ENCODE data around the gene LRRC37A3. TPM values are rescaled to one million over a fixed set of nuclear protein-coding genes. Genes with fewer than 3 reads are reported as not detected.
"Not testable (repeated sequence)": the region's sequence is repeated elsewhere in the genome, so short reads cannot be mapped to it uniquely, and the experiment has no call there.

The LRRC37A3 gene
- total RNA-seq, 1 donor from 2014 or later, result 26.1 TPM

GRCh38 chr17:64838513-64838912 lies 80.8 kb downstream of the LRRC37A3 start:
- H3K9ac ChIP-seq (ENCODE audit: low read depth in 1 of 3, low read length in 3 of 3); H3K36me3 ChIP-seq (ENCODE audit: control insufficient read depth in 3 of 3, insufficient read depth in 3 of 3, low read length in 3 of 3); H3K27me3 ChIP-seq (ENCODE audit: control insufficient read depth in 3 of 3, insufficient read depth in 3 of 3, low read length in 3 of 3); H3K4me3 ChIP-seq (ENCODE audit: low read length in 3 of 3); H3K4me1 ChIP-seq (ENCODE audit: control insufficient read depth in 3 of 3, insufficient read depth in 3 of 3, low read length in 3 of 3); H3K9me3 ChIP-seq (ENCODE audit: control insufficient read depth in 3 of 3, low read length in 3 of 3); H3K27ac ChIP-seq (ENCODE audit: low read depth, low read length): not testable (repeated sequence)

DNA sequence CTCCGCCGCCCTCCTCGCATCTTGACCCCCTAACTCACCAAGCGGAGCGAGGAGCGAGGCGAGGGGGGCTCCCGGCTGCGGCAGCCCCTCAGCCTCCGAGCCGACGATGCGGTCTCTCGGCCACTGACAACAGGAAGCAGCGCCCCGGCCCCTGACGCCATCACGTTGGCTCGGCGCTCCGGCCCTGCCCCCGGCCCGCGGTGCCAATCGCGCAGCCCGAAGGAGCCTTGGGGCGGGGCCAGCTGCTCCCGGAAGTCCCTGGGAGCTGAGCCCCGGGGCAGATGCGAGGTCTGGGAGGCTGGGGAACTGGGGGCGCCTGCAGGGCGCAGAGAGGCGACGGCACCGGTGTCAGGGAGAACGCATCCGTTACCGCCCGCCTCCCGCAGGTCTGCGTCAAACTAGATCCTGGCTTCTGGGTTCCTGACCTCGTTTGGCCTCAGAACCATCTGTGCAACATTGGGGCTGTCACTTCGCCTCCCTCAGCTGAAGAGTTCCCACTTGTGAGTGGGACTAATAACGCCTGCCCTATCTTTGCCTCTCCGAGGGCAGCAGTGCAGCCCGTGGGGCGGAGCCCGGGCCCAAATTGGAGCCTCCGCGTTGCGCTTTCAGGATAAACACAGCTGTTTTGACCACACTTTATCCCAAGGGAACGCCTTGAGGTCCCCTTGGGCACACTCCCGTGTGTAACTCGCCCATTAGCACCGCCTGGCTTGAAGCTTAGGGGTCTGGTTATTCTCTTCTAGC lies 82.1 kb downstream of the LRRC37A3 start:
- peak overlapping the region; percentile 65 to 80 (median 70) for H3K9ac ChIP-seq (ENCODE audit: low read depth in 1 of 3, low read length in 3 of 3)
- H3K36me3 ChIP-seq (ENCODE audit: control insufficient read depth in 3 of 3, insufficient read depth in 3 of 3, low read length in 3 of 3), result not testable (repeated sequence)

DNA sequence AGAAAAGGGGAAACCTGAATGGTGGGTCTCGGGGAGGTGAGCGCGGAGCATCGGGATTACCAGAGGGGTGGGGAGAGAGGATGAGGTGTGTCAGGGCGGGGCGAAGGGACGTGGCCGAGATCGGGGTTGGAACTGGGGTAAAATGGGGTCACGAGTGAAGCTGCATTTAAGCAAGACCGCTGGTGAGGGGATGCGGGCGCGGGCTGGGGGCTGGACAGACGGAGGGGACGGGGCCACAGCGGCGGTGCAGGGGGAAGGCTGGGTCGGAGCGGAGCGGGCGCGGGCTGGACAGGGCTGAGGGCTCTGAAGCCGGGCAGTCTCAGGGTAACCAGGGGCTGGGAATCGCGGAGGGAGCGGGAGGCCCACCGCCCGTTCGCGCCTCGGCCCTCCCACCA lies 82.7 kb downstream of the LRRC37A3 start:
- not testable (repeated sequence) for H3K27me3 ChIP-seq (ENCODE audit: control insufficient read depth in 3 of 3, insufficient read depth in 3 of 3, low read length in 3 of 3); H3K4me1 ChIP-seq (ENCODE audit: control insufficient read depth in 3 of 3, insufficient read depth in 3 of 3, low read length in 3 of 3); H3K9me3 ChIP-seq (ENCODE audit: control insufficient read depth in 3 of 3, low read length in 3 of 3); H3K36me3 ChIP-seq (ENCODE audit: control insufficient read depth in 3 of 3, insufficient read depth in 3 of 3, low read length in 3 of 3)
- Histone ChIP-seq H3K9ac (ENCODE audit: low read depth in 1 of 3, low read length in 3 of 3) (peak overlapping the region; percentile 61 to 77 (median 67)), H3K4me3 (ENCODE audit: low read length in 3 of 3) (peak overlapping the region; percentile 64 to 70 (median 64)), H3K27ac (ENCODE audit: low read depth, low read length) (peak overlapping the region; percentile 74)

More for the DNA sequence above, 82.1 kb downstream of the LRRC37A3 start:
- not testable (repeated sequence) for H3K4me1 ChIP-seq (ENCODE audit: control insufficient read depth in 3 of 3, insufficient read depth in 3 of 3, low read length in 3 of 3); H3K27me3 ChIP-seq (ENCODE audit: control insufficient read depth in 3 of 3, insufficient read depth in 3 of 3, low read length in 3 of 3); H3K9me3 ChIP-seq (ENCODE audit: control insufficient read depth in 3 of 3, low read length in 3 of 3)
- peak overlapping the region; percentile 74 for H3K27ac ChIP-seq (ENCODE audit: low read depth, low read length)
- peak overlapping the region; percentile 64 to 75 (median 70) for H3K4me3 ChIP-seq (ENCODE audit: low read length in 3 of 3)

GRCh38 chr17:64834060-64834459 lies 85.2 kb downstream of the LRRC37A3 start:
- H3K27ac ChIP-seq (ENCODE audit: low read depth, low read length); H3K4me3 ChIP-seq (ENCODE audit: low read length in 3 of 3); H3K9me3 ChIP-seq (ENCODE audit: control insufficient read depth in 3 of 3, low read length in 3 of 3); H3K4me1 ChIP-seq (ENCODE audit: control insufficient read depth in 3 of 3, insufficient read depth in 3 of 3, low read length in 3 of 3); H3K27me3 ChIP-seq (ENCODE audit: control insufficient read depth in 3 of 3, insufficient read depth in 3 of 3, low read length in 3 of 3); H3K9ac ChIP-seq (ENCODE audit: low read depth in 1 of 3, low read length in 3 of 3); H3K36me3 ChIP-seq (ENCODE audit: control insufficient read depth in 3 of 3, insufficient read depth in 3 of 3, low read length in 3 of 3): not testable (repeated sequence)

DNA sequence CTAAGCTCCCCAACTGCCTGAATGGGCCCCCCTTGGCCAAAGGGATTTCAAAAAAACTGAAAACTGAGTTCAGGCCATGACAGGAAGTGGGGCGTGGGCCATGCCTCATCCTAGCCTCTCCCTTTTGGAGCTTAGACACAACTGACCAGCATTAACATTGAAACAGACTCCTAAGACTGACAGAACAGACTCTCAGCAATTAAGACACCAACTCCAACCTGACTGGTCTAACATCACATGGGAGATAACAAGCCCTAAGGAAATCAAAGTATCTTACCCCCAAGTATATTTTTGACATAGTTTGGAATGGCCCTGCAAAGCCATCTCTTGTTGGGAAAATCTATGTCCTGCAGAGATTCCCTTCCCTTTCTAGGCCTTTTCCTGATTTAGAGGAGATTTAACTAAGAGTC lies 88.6 kb downstream of the LRRC37A3 start:
- not testable (repeated sequence) for H3K4me1 ChIP-seq (ENCODE audit: control insufficient read depth in 3 of 3, insufficient read depth in 3 of 3, low read length in 3 of 3); H3K27me3 ChIP-seq (ENCODE audit: control insufficient read depth in 3 of 3, insufficient read depth in 3 of 3, low read length in 3 of 3); H3K4me3 ChIP-seq (ENCODE audit: low read length in 3 of 3); H3K27ac ChIP-seq (ENCODE audit: low read depth, low read length); H3K36me3 ChIP-seq (ENCODE audit: control insufficient read depth in 3 of 3, insufficient read depth in 3 of 3, low read length in 3 of 3); H3K9me3 ChIP-seq (ENCODE audit: control insufficient read depth in 3 of 3, low read length in 3 of 3); H3K9ac ChIP-seq (ENCODE audit: low read depth in 1 of 3, low read length in 3 of 3)

DNA sequence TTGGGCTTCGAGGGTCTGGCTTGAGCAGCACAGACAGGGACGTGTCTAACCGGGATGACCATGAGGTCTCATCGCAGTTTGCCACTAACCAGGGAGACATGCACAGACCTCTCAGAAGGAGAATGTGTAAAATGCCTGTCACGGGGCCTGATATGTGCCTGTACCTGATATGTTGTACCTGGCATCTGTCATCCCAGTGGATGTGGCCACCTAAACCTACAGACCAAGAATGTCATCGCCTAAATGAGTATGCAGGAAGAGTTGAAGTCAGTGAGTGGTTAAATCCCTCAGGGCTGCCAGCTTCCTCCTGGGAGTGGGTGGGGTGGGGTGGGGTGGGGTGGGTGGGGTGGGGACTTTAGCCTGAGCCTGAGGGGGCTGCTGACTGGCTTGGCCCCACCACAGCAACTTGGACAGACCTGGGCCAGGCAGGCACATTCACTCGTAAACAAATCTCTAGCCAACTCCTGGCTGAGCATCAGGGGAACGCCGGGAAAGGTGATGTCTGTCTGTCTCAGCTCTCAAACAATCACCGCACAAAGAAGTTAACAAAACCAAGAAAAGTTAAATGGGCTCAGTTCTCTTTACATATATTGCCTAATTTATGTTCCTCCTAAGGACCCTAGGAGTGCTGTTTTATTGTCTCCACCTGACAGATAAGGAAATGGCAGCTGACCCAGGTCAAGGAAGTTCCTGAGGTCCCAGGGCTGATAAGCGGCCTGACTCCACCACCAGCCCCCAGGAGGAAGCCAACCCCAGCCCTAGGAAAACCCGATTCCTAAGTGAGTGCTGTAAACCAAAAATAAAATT lies 89.3 kb downstream of the LRRC37A3 start:
- H3K9ac ChIP-seq (ENCODE audit: low read depth in 1 of 3, low read length in 3 of 3); H3K4me1 ChIP-seq (ENCODE audit: control insufficient read depth in 3 of 3, insufficient read depth in 3 of 3, low read length in 3 of 3); H3K27me3 ChIP-seq (ENCODE audit: control insufficient read depth in 3 of 3, insufficient read depth in 3 of 3, low read length in 3 of 3); H3K9me3 ChIP-seq (ENCODE audit: control insufficient read depth in 3 of 3, low read length in 3 of 3); H3K27ac ChIP-seq (ENCODE audit: low read depth, low read length); H3K4me3 ChIP-seq (ENCODE audit: low read length in 3 of 3); H3K36me3 ChIP-seq (ENCODE audit: control insufficient read depth in 3 of 3, insufficient read depth in 3 of 3, low read length in 3 of 3): not testable (repeated sequence)

DNA sequence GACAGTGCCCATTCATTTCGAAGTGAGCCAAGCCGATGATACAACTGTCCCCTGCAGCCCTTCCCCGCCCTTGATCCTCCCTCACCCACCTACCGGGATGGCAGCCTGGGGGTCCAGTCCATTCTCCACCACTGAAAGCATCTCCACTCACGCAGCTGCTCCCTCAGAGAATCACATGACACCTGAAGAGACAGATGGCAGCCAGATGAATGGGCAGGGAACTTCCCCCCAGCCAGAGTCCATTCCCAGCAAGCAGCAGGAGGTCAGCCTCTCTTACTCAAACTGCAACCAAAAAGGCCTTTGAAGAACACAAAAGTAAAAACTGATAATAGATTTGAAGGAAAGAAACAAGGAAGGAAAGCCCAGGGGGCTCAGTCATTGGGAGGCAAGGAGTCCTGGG lies 90.2 kb downstream of the LRRC37A3 start:
- not testable (repeated sequence) for H3K27ac ChIP-seq (ENCODE audit: low read depth, low read length); H3K9me3 ChIP-seq (ENCODE audit: control insufficient read depth in 3 of 3, low read length in 3 of 3); H3K27me3 ChIP-seq (ENCODE audit: control insufficient read depth in 3 of 3, insufficient read depth in 3 of 3, low read length in 3 of 3); H3K4me3 ChIP-seq (ENCODE audit: low read length in 3 of 3); H3K36me3 ChIP-seq (ENCODE audit: control insufficient read depth in 3 of 3, insufficient read depth in 3 of 3, low read length in 3 of 3); H3K4me1 ChIP-seq (ENCODE audit: control insufficient read depth in 3 of 3, insufficient read depth in 3 of 3, low read length in 3 of 3); H3K9ac ChIP-seq (ENCODE audit: low read depth in 1 of 3, low read length in 3 of 3)

DNA sequence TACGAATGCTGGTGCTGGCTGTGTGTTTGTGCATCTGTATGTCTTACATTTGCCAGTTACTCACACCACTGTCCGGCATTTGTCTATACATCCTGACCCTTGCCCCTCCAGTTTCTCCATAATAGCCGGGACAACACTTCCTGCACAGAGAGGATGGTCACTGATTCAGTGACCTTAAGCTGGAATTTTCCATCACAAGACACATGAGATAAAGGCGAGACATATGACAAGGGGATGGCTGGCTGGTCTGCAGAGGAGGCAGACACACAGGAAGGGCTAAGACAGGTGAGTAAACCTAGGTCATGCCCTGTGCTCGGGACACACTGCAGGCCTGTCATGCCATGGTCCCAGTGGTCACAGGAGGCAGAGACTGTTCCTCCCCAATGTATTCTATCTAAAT lies 100.4 kb downstream of the LRRC37A3 start:
- not testable (repeated sequence) for H3K4me3 ChIP-seq (ENCODE audit: low read length in 3 of 3); H3K27me3 ChIP-seq (ENCODE audit: control insufficient read depth in 3 of 3, insufficient read depth in 3 of 3, low read length in 3 of 3); H3K4me1 ChIP-seq (ENCODE audit: control insufficient read depth in 3 of 3, insufficient read depth in 3 of 3, low read length in 3 of 3); H3K9me3 ChIP-seq (ENCODE audit: control insufficient read depth in 3 of 3, low read length in 3 of 3); H3K27ac ChIP-seq (ENCODE audit: low read depth, low read length); H3K9ac ChIP-seq (ENCODE audit: low read depth in 1 of 3, low read length in 3 of 3)
- H3K36me3 ChIP-seq (ENCODE audit: control insufficient read depth in 3 of 3, insufficient read depth in 3 of 3, low read length in 3 of 3), result peaks cover 10 to 28% (median 16%) of the 10 kb centered on the region in 3 donors

DNA sequence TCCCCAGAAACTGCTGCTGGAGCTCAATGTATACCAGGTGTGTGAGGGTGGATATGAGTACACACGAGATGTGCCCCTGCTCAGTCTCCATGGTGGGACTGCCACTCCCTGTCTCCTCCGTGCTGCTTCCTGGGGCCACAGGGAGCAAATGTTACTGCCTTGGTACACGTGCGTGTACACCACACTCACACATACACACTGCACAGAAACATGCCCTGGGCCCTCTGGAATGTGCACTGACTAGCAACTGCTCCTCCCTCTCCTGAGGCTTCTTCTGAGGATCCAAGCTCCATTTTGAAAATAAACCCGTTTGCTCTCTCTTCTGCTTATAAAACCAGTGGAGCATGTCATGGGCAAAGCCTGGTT lies 103.5 kb downstream of the LRRC37A3 start:
- not testable (repeated sequence) for H3K4me1 ChIP-seq (ENCODE audit: control insufficient read depth in 3 of 3, insufficient read depth in 3 of 3, low read length in 3 of 3); H3K4me3 ChIP-seq (ENCODE audit: low read length in 3 of 3); H3K27me3 ChIP-seq (ENCODE audit: control insufficient read depth in 3 of 3, insufficient read depth in 3 of 3, low read length in 3 of 3); H3K9ac ChIP-seq (ENCODE audit: low read depth in 1 of 3, low read length in 3 of 3); H3K27ac ChIP-seq (ENCODE audit: low read depth, low read length); H3K9me3 ChIP-seq (ENCODE audit: control insufficient read depth in 3 of 3, low read length in 3 of 3)
- peaks cover 6 to 11% (median 7%) of the 10 kb centered on the region in 3 donors for H3K36me3 ChIP-seq (ENCODE audit: control insufficient read depth in 3 of 3, insufficient read depth in 3 of 3, low read length in 3 of 3)

GRCh38 chr17:64814993-64815832 lies 104.1 kb downstream of the LRRC37A3 start:
- not testable (repeated sequence) for H3K27me3 ChIP-seq (ENCODE audit: control insufficient read depth in 3 of 3, insufficient read depth in 3 of 3, low read length in 3 of 3); H3K27ac ChIP-seq (ENCODE audit: low read depth, low read length); H3K4me1 ChIP-seq (ENCODE audit: control insufficient read depth in 3 of 3, insufficient read depth in 3 of 3, low read length in 3 of 3); H3K9me3 ChIP-seq (ENCODE audit: control insufficient read depth in 3 of 3, low read length in 3 of 3); H3K4me3 ChIP-seq (ENCODE audit: low read length in 3 of 3); H3K9ac ChIP-seq (ENCODE audit: low read depth in 1 of 3, low read length in 3 of 3)
- H3K36me3 ChIP-seq (ENCODE audit: control insufficient read depth in 3 of 3, insufficient read depth in 3 of 3, low read length in 3 of 3), result peaks cover 6 to 11% (median 7%) of the 10 kb centered on the region in 3 donors
